Measurements from ENCODE around the gene DGKG.

DNA sequence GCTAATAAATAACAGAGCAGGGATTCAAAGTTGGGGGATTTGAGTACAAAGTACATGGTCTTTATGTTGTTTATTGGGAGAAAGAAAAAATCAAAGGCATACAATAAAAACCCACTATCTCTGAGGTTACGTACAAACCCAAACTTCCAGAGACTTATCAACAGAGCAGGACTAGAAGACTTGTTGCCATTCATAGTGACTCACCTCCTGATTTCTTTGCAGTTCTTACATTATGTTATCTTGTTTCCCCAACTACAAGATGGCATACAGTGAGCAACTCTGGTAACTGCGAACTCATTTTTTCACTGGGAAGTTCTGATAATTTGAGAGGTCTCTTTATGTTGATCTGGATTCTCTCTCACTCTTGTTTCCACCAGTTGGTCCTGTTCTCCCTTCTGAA, 172.5 kb downstream of the DGKG start:
- TF ChIP-seq, protein P1, sequence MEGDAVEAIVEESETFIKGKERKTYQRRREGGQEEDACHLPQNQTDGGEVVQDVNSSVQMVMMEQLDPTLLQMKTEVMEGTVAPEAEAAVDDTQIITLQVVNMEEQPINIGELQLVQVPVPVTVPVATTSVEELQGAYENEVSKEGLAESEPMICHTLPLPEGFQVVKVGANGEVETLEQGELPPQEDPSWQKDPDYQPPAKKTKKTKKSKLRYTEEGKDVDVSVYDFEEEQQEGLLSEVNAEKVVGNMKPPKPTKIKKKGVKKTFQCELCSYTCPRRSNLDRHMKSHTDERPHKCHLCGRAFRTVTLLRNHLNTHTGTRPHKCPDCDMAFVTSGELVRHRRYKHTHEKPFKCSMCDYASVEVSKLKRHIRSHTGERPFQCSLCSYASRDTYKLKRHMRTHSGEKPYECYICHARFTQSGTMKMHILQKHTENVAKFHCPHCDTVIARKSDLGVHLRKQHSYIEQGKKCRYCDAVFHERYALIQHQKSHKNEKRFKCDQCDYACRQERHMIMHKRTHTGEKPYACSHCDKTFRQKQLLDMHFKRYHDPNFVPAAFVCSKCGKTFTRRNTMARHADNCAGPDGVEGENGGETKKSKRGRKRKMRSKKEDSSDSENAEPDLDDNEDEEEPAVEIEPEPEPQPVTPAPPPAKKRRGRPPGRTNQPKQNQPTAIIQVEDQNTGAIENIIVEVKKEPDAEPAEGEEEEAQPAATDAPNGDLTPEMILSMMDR (conservative IDR thresholded peaks at IDR 0.05; ENCODE audit: low read length): no peak
- no peak for TF ChIP-seq EZH2phosphoT487 (IDR thresholded peaks at IDR 0.05; ENCODE audit: borderline replicate concordance)
